PFSK-1 (cell line): ENCODE data around the gene MAP3K10.

ENCODE experiments used
- FOXP2 ChIP-seq: optimal IDR thresholded peaks from 2 replicates; pipeline ENCODE3; 2011; ENCODE audit warnings: borderline replicate concordance, control low read depth, inconsistent platforms; ENCODE audit not compliant: insufficient read depth; ENCODE audit errors: extremely low read length, extremely low read depth
- POLR2AphosphoS5 ChIP-seq: IDR thresholded peaks from 2 replicates; pipeline ENCODE4 v1.6.1; 2012; ENCODE audit warnings: low read depth, mild to moderate bottlenecking, control low read depth, low read length, moderate library complexity
- SIN3A ChIP-seq: IDR thresholded peaks from 2 replicates; pipeline ENCODE4 v1.6.1; 2012; ENCODE audit warnings: mild to moderate bottlenecking, low read length, moderate library complexity, borderline replicate concordance; ENCODE audit not compliant: insufficient read depth
- TAF1 ChIP-seq: IDR thresholded peaks from 2 replicates; pipeline ENCODE4 v1.6.1; 2012; ENCODE audit warnings: low read length, control low read depth, borderline replicate concordance; ENCODE audit not compliant: insufficient read depth
- TF ChIP-seq, protein P1 (sequence below), 2 experiments: IDR thresholded peaks; 2 replicates each; pipeline versions ENCODE4 v1.6.1 to v1.8.0; 2011 to 2012; ENCODE audit warnings: low read depth in 2 of 2, low read length in 2 of 2, control low read depth in 1 of 2, inconsistent platforms in 1 of 2, mild to moderate bottlenecking in 1 of 2, moderate library complexity in 1 of 2; ENCODE audit not compliant: insufficient read depth in 1 of 2

The MAP3K10 gene

DNA sequence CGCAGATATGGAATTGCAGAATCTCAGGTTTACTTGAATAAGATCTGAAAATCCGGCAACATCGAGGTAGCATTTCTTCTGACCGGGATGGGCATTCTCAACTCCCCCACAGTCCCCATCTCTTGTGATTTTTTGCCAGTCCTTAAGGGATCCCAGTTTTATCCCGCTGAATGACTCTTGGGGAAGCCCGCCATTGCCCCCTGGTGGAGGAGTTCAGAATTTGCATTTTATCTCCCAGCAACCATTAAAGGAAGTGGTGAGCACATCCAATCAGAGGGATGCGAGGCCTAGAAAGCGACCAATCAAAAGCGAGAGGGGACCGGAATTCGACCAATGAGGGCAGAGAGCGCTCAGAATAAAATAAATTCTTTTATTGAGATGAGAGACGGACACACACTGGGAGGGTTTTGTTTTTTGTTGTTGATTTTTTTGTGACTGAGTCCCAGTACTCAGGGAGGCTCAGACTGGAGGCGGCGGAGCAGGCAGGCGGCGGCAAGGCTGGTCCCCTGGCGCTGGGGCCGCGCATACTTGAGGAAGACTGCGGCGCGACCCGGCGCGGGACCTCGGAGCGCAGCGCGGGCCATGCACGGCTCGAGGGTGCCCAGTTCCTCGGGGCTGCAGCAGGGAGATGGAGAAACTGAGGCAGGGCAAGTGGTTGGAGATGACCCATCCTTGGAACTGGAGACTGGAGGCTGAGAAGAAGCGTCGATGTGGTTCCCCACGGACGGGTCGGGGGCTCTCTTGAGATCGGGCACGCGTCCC, 30.8 kb downstream of the MAP3K10 start:
- no peak for TF ChIP-seq POLR2AphosphoS5
- no peak for TF ChIP-seq TAF1
- TF ChIP-seq, protein P1, sequence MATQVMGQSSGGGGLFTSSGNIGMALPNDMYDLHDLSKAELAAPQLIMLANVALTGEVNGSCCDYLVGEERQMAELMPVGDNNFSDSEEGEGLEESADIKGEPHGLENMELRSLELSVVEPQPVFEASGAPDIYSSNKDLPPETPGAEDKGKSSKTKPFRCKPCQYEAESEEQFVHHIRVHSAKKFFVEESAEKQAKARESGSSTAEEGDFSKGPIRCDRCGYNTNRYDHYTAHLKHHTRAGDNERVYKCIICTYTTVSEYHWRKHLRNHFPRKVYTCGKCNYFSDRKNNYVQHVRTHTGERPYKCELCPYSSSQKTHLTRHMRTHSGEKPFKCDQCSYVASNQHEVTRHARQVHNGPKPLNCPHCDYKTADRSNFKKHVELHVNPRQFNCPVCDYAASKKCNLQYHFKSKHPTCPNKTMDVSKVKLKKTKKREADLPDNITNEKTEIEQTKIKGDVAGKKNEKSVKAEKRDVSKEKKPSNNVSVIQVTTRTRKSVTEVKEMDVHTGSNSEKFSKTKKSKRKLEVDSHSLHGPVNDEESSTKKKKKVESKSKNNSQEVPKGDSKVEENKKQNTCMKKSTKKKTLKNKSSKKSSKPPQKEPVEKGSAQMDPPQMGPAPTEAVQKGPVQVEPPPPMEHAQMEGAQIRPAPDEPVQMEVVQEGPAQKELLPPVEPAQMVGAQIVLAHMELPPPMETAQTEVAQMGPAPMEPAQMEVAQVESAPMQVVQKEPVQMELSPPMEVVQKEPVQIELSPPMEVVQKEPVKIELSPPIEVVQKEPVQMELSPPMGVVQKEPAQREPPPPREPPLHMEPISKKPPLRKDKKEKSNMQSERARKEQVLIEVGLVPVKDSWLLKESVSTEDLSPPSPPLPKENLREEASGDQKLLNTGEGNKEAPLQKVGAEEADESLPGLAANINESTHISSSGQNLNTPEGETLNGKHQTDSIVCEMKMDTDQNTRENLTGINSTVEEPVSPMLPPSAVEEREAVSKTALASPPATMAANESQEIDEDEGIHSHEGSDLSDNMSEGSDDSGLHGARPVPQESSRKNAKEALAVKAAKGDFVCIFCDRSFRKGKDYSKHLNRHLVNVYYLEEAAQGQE (IDR thresholded peaks at IDR 0.05; ENCODE audit: insufficient read depth in 1 of 2, low read depth in 2 of 2, low read length in 2 of 2) = no peak
- TF ChIP-seq SIN3A = no peak
- TF ChIP-seq FOXP2 = no peak

DNA sequence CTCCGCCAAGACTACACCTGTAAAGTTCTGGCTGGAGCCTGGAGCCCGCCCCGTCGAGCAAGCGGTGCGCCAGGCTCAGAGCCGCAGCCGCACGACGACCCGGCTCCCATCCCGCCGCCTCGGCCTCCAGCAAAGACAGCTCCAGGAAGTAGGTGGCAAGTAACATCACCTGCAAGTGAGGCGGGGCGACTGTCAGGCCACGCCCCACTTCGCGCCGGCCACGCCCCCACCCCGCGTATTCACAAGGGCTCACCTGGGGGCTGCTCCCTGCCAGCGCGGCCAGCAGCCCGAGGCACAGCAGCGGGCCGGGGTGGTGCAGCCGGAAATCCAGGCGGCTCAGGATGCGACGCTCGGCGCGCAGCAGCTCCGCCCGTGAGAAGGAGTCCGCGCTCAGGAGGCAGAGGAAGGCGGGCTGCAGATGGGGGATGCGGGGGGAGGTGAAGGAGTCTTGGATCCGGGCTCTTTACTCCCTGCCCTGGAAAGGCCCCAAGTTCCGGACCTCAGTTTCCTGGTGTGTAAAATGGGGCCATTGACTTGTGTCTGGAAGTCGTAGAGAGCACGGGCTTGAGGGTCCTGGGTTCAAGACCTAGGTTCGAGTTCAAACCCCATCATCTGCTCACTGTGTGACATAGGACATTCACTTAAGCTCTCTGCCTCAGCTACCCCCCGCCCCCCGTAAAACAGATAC, 32.1 kb downstream of the MAP3K10 start:
- TF ChIP-seq FOXP2 (no peak), TAF1 (no peak), SIN3A (no peak), POLR2AphosphoS5 (no peak)
- TF ChIP-seq, protein P1 (IDR thresholded peaks at IDR 0.05; ENCODE audit: insufficient read depth in 1 of 2, low read depth in 2 of 2, low read length in 2 of 2) = no peak

DNA sequence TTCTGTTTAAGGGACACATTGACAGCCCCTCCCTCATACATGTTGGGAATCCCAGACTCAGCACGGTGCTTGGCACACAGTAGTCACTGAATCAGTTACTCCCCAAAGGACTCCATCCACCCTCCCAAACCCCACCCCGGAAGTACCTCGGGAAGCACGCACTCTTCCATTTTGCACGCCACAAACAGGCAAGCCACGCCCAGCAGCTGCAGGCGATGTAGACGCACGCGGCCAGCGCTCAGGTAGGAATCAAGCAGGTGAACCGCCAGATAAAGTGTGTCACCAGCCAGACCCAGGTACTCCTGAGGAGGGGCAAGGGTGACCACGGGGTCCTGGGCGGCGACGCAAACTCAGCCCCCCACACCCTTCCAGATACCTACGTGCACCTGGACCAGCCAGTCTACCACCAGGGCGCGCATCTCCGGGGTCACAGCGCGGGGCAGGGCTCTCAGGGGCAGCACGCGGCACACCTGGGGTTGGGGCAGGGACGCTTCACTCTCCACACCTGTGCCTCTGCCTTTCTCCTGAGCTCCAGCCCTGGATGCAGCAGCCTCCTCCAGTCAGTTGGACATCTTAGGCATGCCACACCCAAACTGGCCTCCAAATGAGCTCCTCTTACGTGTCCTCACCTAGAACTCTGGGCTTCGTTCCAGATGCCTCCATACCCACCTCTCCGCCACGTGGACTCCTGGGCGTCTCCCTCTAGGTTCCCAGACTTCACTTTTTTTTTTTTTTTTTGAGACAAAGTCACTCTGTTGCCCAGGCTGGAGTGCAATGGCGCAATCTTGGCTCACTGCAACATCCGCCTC, 33.3 kb downstream of the MAP3K10 start:
- no peak for TF ChIP-seq SIN3A
- TF ChIP-seq, protein P1 (IDR thresholded peaks at IDR 0.05; ENCODE audit: insufficient read depth in 1 of 2, low read depth in 2 of 2, low read length in 2 of 2) = no peak
- no peak for TF ChIP-seq POLR2AphosphoS5
- no peak for TF ChIP-seq TAF1
- no peak for TF ChIP-seq FOXP2

DNA sequence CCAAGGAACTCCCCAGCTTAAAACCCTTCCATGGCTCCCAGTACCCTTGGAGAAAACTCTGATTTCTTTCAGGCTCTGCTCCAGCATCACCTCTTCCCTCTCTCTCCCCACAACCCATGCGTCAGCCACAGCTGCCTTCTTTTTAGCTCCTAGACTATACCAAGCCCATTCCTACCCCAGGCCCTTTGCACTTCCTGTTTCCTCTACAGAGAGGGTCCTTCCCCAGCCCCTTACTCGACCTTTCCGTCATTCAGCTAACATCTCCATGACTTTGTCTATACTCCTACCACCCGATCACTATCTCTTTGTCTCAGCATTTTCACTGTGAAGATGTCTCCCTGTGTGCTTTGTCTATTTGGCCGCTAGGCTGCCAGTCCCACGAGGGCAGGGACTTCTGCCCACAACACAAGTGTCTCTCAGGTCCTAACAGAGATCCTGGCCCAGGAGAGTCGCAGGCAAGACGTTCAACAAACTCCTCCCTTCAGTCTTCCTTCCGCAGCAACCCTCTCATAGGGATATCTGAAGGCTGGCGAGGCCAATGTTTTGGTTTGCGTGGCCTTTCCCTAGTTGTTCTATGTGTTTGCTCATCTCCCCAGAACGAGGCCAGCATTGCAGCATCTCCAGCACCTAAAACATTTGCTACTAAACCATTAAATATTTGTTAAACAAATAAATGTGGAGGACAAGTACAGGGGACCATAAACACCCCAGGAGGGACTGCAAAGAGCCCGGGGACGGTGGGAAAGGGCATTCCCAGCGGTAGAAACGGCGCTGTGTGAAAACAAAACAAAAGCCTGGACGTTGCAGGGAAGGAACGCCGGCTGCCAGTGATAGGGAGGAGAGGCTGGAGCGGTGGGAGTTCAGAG, 34.4 kb downstream of the MAP3K10 start:
- TF ChIP-seq SIN3A = no peak
- no peak for TF ChIP-seq TAF1
- TF ChIP-seq POLR2AphosphoS5 = no peak
- TF ChIP-seq, protein P1 (IDR thresholded peaks at IDR 0.05; ENCODE audit: insufficient read depth in 1 of 2, low read depth in 2 of 2, low read length in 2 of 2) = no peak
- TF ChIP-seq FOXP2 = no peak
